ENCODE data around the gene PGM1. TPM values are rescaled to one million over a fixed set of nuclear protein-coding genes. Genes with fewer than 3 reads are reported as not detected.

Gene PGM1
- total and polyA plus RNA-seq, 2 of the 13 experiments (the other 11 are each of a cell fraction or from before 2014, with no cell fraction given), result 51.6 to 105 TPM

DNA sequence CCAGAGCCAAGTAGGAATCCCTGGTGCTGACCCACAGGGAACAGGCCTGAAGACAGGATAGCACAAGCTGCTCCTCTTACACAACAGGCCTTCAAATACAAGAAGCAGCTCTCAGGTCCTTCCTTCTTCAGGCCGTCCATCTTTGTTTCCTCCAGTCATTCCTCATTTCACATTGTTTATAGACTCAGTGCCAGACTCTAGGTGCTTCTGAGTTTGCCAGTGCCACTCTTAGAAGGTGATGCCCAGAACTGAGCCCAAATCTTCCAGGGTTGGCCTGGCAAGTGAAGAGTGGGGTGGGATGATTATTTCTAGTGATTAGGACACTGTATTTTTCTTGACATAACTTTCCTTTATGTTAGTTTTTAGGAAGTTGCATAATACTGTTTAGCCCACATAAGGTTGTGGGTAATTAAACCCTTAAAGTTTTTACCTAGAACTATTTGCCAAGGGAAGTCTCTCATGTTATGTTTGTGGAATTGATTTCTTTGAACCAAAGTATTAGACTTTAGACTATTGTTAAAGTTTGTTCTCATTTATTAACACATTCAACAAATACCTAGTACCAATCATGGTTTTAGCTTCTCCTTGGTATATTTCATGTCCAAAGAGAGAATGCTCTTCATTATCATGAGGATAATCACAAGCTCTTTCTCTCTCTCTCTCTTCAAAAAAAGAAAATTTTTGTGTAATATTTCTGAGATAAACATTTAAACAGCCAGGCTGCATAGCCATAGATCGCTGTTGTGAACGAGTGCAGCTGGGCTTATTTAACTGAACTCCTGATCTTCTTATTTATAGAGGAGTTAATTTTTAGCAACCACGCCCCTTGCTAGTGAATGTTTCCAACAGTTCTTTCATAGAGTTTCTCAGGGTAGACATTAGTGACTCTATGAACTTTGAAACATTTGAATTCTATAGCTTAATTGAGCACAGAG, 47.7 kb downstream of the PGM1 start (continued):
- no peak for TF ChIP-seq ZNF460 (CRISPR knock-in tag; IDR thresholded peaks at IDR 0.05; ENCODE audit: borderline replicate concordance)
- TF ChIP-seq ZNF225 (CRISPR knock-in tag; IDR thresholded peaks at IDR 0.05), result no peak
- TF ChIP-seq, protein P1, sequence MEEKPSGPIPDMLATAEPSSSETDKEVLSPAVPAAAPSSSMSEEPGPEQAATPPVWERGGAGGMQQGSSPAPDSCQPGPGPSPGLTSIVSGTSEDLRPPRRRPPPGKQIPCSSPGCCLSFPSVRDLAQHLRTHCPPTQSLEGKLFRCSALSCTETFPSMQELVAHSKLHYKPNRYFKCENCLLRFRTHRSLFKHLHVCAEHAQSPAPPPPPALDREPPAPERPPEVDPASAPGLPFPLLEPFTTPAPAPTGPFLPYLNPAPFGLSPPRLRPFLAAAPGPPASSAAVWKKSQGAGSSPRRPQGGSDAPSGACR (CRISPR knock-in tag; IDR thresholded peaks at IDR 0.05), result no peak; the same call in 1 of the 2 replicates
- TF ChIP-seq KLF11 (CRISPR knock-in tag; IDR thresholded peaks at IDR 0.05), result peak; percentile 50; the same call in 1 of the 2 replicates
- TF ChIP-seq, protein P2, sequence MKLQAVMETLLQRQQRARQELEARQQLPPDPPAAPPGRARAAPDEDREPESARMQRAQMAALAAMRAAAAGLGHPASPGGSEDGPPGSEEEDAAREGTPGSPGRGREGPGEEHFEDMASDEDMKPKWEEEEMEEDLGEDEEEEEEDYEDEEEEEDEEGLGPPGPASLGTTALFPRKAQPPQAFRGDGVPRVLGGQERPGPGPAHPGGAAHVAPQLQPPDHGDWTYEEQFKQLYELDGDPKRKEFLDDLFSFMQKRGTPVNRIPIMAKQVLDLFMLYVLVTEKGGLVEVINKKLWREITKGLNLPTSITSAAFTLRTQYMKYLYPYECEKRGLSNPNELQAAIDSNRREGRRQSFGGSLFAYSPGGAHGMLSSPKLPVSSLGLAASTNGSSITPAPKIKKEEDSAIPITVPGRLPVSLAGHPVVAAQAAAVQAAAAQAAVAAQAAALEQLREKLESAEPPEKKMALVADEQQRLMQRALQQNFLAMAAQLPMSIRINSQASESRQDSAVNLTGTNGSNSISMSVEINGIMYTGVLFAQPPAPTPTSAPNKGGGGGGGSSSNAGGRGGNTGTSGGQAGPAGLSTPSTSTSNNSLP (IDR thresholded peaks at IDR 0.05; ENCODE audit: low read depth, low read length), result peak; percentile 85
- no peak for TF ChIP-seq MYNN (CRISPR knock-in tag; IDR thresholded peaks at IDR 0.05; ENCODE audit: low read depth)
- TF ChIP-seq, protein P3, sequence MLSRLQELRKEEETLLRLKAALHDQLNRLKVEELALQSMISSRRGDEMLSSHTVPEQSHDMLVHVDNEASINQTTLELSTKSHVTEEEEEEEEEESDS (CRISPR knock-in tag; IDR thresholded peaks at IDR 0.05; ENCODE audit: borderline replicate concordance), result no peak
- no peak for TF ChIP-seq SMARCE1 (IDR thresholded peaks at IDR 0.05; ENCODE audit: borderline replicate concordance)
- TF ChIP-seq ZNF382 (CRISPR knock-in tag; IDR thresholded peaks at IDR 0.05; ENCODE audit: borderline replicate concordance), result no peak
- TF ChIP-seq CAMTA2 (CRISPR knock-in tag; IDR thresholded peaks at IDR 0.05; ENCODE audit: borderline replicate concordance), result no peak
- no peak for TF ChIP-seq NFIB (CRISPR knock-in tag; IDR thresholded peaks at IDR 0.05; ENCODE audit: borderline replicate concordance)
- peak; percentile 49; the same call in 1 of the 2 replicates for TF ChIP-seq ATM (IDR thresholded peaks at IDR 0.05; ENCODE audit: borderline replicate concordance)
- TF ChIP-seq, protein P4, sequence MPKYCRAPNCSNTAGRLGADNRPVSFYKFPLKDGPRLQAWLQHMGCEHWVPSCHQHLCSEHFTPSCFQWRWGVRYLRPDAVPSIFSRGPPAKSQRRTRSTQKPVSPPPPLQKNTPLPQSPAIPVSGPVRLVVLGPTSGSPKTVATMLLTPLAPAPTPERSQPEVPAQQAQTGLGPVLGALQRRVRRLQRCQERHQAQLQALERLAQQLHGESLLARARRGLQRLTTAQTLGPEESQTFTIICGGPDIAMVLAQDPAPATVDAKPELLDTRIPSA (CRISPR knock-in tag; IDR thresholded peaks at IDR 0.05; ENCODE audit: borderline replicate concordance), result no peak
- TF ChIP-seq, protein P5, sequence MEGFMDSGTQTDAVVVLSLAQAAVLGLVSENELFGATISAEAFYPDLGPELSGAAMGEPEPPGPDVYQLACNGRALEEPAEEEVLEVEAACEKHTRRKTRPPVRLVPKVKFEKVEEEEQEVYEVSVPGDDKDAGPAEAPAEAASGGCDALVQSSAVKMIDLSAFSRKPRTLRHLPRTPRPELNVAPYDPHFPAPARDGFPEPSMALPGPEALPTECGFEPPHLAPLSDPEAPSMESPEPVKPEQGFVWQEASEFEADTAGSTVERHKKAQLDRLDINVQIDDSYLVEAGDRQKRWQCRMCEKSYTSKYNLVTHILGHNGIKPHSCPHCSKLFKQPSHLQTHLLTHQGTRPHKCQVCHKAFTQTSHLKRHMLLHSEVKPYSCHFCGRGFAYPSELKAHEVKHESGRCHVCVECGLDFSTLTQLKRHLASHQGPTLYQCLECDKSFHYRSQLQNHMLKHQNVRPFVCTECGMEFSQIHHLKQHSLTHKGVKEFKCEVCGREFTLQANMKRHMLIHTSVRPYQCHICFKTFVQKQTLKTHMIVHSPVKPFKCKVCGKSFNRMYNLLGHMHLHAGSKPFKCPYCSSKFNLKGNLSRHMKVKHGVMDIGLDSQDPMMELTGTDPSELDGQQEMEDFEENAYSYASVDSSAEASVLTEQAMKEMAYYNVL (CRISPR knock-in tag; IDR thresholded peaks at IDR 0.05; ENCODE audit: borderline replicate concordance), result no peak
- TF ChIP-seq MIER2 (CRISPR knock-in tag; IDR thresholded peaks at IDR 0.05), result no peak; the same call in 1 of the 2 replicates
- no peak for TF ChIP-seq CC2D1A (CRISPR knock-in tag; IDR thresholded peaks at IDR 0.05)
- TF ChIP-seq, protein P6, sequence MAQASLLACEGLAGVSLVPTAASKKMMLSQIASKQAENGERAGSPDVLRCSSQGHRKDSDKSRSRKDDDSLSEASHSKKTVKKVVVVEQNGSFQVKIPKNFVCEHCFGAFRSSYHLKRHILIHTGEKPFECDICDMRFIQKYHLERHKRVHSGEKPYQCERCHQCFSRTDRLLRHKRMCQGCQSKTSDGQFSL (CRISPR knock-in tag; IDR thresholded peaks at IDR 0.05), result no peak
- TF ChIP-seq ZNF562 (CRISPR knock-in tag; IDR thresholded peaks at IDR 0.05; ENCODE audit: borderline replicate concordance), result no peak
- TF ChIP-seq, protein P7, sequence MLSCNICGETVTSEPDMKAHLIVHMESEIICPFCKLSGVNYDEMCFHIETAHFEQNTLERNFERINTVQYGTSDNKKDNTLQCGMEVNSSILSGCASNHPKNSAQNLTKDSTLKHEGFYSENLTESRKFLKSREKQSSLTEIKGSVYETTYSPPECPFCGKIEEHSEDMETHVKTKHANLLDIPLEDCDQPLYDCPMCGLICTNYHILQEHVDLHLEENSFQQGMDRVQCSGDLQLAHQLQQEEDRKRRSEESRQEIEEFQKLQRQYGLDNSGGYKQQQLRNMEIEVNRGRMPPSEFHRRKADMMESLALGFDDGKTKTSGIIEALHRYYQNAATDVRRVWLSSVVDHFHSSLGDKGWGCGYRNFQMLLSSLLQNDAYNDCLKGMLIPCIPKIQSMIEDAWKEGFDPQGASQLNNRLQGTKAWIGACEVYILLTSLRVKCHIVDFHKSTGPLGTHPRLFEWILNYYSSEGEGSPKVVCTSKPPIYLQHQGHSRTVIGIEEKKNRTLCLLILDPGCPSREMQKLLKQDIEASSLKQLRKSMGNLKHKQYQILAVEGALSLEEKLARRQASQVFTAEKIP (CRISPR knock-in tag; IDR thresholded peaks at IDR 0.05; ENCODE audit: borderline replicate concordance), result no peak
- 0 out of 2 replicates have a peak, but pooled peaks have one; percentile 27 for TF ChIP-seq KAT2B (IDR thresholded peaks at IDR 0.05; ENCODE audit: borderline replicate concordance, low read depth, low read length)
- TF ChIP-seq ISL2 (CRISPR knock-in tag; IDR thresholded peaks at IDR 0.05), result peak; percentile 91

Data from HepG2 (cell line).